ENCODE data around the gene ARMC2.

GRCh38 chr6:109013656-109014305 is 165.6 kb downstream of the ARMC2 start:
- no peak for TF ChIP-seq POLR2AphosphoS5 (IDR thresholded peaks at IDR 0.05; ENCODE audit: low read depth, low read length)
- TF ChIP-seq TAF1 (IDR thresholded peaks at IDR 0.05; ENCODE audit: borderline replicate concordance, insufficient read depth, low read length), result no peak
- TF ChIP-seq, protein P1, sequence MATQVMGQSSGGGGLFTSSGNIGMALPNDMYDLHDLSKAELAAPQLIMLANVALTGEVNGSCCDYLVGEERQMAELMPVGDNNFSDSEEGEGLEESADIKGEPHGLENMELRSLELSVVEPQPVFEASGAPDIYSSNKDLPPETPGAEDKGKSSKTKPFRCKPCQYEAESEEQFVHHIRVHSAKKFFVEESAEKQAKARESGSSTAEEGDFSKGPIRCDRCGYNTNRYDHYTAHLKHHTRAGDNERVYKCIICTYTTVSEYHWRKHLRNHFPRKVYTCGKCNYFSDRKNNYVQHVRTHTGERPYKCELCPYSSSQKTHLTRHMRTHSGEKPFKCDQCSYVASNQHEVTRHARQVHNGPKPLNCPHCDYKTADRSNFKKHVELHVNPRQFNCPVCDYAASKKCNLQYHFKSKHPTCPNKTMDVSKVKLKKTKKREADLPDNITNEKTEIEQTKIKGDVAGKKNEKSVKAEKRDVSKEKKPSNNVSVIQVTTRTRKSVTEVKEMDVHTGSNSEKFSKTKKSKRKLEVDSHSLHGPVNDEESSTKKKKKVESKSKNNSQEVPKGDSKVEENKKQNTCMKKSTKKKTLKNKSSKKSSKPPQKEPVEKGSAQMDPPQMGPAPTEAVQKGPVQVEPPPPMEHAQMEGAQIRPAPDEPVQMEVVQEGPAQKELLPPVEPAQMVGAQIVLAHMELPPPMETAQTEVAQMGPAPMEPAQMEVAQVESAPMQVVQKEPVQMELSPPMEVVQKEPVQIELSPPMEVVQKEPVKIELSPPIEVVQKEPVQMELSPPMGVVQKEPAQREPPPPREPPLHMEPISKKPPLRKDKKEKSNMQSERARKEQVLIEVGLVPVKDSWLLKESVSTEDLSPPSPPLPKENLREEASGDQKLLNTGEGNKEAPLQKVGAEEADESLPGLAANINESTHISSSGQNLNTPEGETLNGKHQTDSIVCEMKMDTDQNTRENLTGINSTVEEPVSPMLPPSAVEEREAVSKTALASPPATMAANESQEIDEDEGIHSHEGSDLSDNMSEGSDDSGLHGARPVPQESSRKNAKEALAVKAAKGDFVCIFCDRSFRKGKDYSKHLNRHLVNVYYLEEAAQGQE (IDR thresholded peaks at IDR 0.05; ENCODE audit: insufficient read depth in 1 of 2, low read depth in 2 of 2, low read length in 2 of 2), result no peak
- TF ChIP-seq SIN3A (IDR thresholded peaks at IDR 0.05; ENCODE audit: borderline replicate concordance, insufficient read depth, low read length), result no peak
- no peak for TF ChIP-seq FOXP2 (optimal IDR thresholded peaks at IDR 0.05; ENCODE audit: borderline replicate concordance, extremely low read depth, extremely low read length, insufficient read depth)
